GM12878 (cell line): Measurements from ENCODE around the gene ZNF768. TPM values are rescaled to one million over a fixed set of nuclear protein-coding genes. Genes with fewer than 3 reads are reported as not detected.

Experiments
- ATAC-seq: fragments of 200-7000 bp; cut with Tn5 transposase; 3 replicates; pipeline ENCODE4 v1.9.1; 2020; ENCODE audit warnings: mild to moderate bottlenecking, moderate library complexity
- BruUV-seq: library from RNA; stranded (reverse); fragments of 400-500 nt; replicated peaks from 2 replicates; lab custom pipeline; 2021; lab: Mats Ljungman, UMichigan
- CTCF ChIA-PET: fragments of 300-600 bp; sonication (Branson Sonifier 250); formaldehyde crosslinking; extraction: SDS; loops from one replicate; lab custom pipeline; 2021; ENCODE audit warnings: inconsistent platforms; lab: Yijun Ruan, JAX
- POLR2A ChIA-PET: fragments of 350-600 bp; formaldehyde crosslinking; extraction: SDS; loops from one replicate; lab custom pipeline; 2021; ENCODE audit warnings: inconsistent platforms; lab: Charles Lee
- RAD21 ChIA-PET: fragments of 300-600 bp; sonication (Branson Sonifier 250); formaldehyde crosslinking; loops from one replicate; lab custom pipeline; 2023; ENCODE audit warnings: antibody characterized with exemption; ENCODE audit not compliant: unreplicated experiment; lab: Charles Lee
- SMC1A ChIA-PET: fragments of 300-600 bp; sonication (Branson Sonifier 250); formaldehyde crosslinking; loops from one replicate; lab custom pipeline; 2023; ENCODE audit not compliant: unreplicated experiment, uncharacterized antibody; lab: Charles Lee
- DNase-seq: peaks from one replicate; pipeline ENCODE4 v3.0.0-alpha.2; 2011; ENCODE audit warnings: low read depth, low spot score
- FAIRE-seq: peaks from 3 replicates; lab custom pipeline; 2011; peaks lifted over from hg19 to GRCh38; lab: Jason Lieb, UNC
- H2AFZ ChIP-seq: 2 replicates; pipeline ENCODE4 v1.6.0; 2011; ENCODE audit warnings: low read depth, low read length, control low read depth; ENCODE audit not compliant: control insufficient read depth
- H3K27ac ChIP-seq: 2 replicates; pipeline ENCODE4 v1.5.1; 2011; ENCODE audit warnings: control low read depth; ENCODE audit not compliant: control insufficient read depth, insufficient read depth
- H3K27me3 ChIP-seq, 2 experiments: replicated peaks in 1 of 2; 2 replicates each; pipeline versions ENCODE4 v1.6.0 to v1.6.1; 2011; ENCODE audit warnings: low read length in 1 of 2; ENCODE audit not compliant: control insufficient read depth in 2 of 2, insufficient read depth in 2 of 2
- H3K36me3 ChIP-seq, 2 experiments: 2 replicates each; pipeline ENCODE4 v1.5.1; 2011; ENCODE audit warnings: low read length in 1 of 2; ENCODE audit not compliant: control insufficient read depth in 2 of 2, insufficient read depth in 2 of 2
- H3K4me1 ChIP-seq: 2 replicates; pipeline ENCODE4 v1.6.1; 2011; ENCODE audit warnings: mild to moderate bottlenecking, low read length, moderate library complexity, mixed read lengths; ENCODE audit not compliant: control insufficient read depth, insufficient read depth
- H3K4me2 ChIP-seq: 2 replicates; pipeline ENCODE4 v1.6.0; 2011; ENCODE audit warnings: control low read depth; ENCODE audit not compliant: control insufficient read depth, insufficient read depth
- H3K4me3 ChIP-seq: fragments of 200-600 bp; sonication (generic); 2 replicates; pipeline ENCODE4 v1.5.1; 2016
- H3K79me2 ChIP-seq: 2 replicates; pipeline ENCODE4 v1.6.0; 2011; ENCODE audit warnings: low read length; ENCODE audit not compliant: control insufficient read depth, insufficient read depth
- H3K9ac ChIP-seq: 2 replicates; pipeline ENCODE4 v1.8.0; 2011; ENCODE audit warnings: low read length, control low read depth, mixed read lengths; ENCODE audit not compliant: control insufficient read depth, insufficient read depth
- H3K9me3 ChIP-seq: replicated peaks from 3 replicates; pipeline ENCODE4 v1.5.1; 2011; ENCODE audit warnings: mild to moderate bottlenecking, low read length; ENCODE audit not compliant: control insufficient read depth, insufficient read depth
- H4K20me1 ChIP-seq: 2 replicates; pipeline ENCODE4 v1.6.0; 2011; ENCODE audit not compliant: control insufficient read depth, insufficient read depth
- FOXK2 ChIP-seq: fragments of 450-650 bp; IDR thresholded peaks from 2 replicates; pipeline ENCODE4 v1.6.1; 2017; ENCODE audit warnings: mild to moderate bottlenecking, moderate library complexity
- GABPA ChIP-seq: IDR thresholded peaks from 2 replicates; pipeline ENCODE4 v1.6.1; 2014; ENCODE audit warnings: antibody characterized with exemption, low read depth, mild to moderate bottlenecking, inconsistent platforms
- MYB ChIP-seq: fragments of 150-350 bp; IDR thresholded peaks from 2 replicates; pipeline ENCODE4 v1.6.1; 2014; ENCODE audit warnings: mild to moderate bottlenecking, low read depth, low read length, borderline replicate concordance
- NBN ChIP-seq: fragments of 450-650 bp; IDR thresholded peaks from 2 replicates; pipeline ENCODE4 v1.6.1; 2016
- PAX8 ChIP-seq: fragments of 450-650 bp; IDR thresholded peaks from 2 replicates; pipeline ENCODE4 v1.6.1; 2017; ENCODE audit warnings: mild to moderate bottlenecking, moderate library complexity
- RAD51 ChIP-seq: fragments of 450-650 bp; IDR thresholded peaks from 2 replicates; pipeline ENCODE4 v1.6.1; 2016; ENCODE audit warnings: moderate library complexity, mild to moderate bottlenecking, inconsistent platforms
- RUNX3 ChIP-seq: IDR thresholded peaks from 2 replicates; pipeline ENCODE4 v1.6.1; 2012; ENCODE audit warnings: low read length, inconsistent platforms
- STAT3 ChIP-seq: IDR thresholded peaks from 2 replicates; pipeline ENCODE4 v1.6.1; 2011; ENCODE audit warnings: low read depth, low read length, improper control_type of control experiment
- TAF1 ChIP-seq: IDR thresholded peaks from 2 replicates; pipeline ENCODE4 v1.6.1; 2011; ENCODE audit warnings: mild to moderate bottlenecking, low read depth, low read length, borderline replicate concordance
- TCF3 ChIP-seq: IDR thresholded peaks from 2 replicates; pipeline ENCODE4 v1.6.1; 2012; ENCODE audit warnings: low read depth, mild to moderate bottlenecking, low read length, borderline replicate concordance; ENCODE audit not compliant: insufficient read depth
- TCF7 ChIP-seq: IDR thresholded peaks from 2 replicates; pipeline ENCODE4 v1.6.1; 2014; ENCODE audit warnings: antibody characterized with exemption, borderline replicate concordance
- ZNF24 ChIP-seq: fragments of 450-650 bp; IDR thresholded peaks from 2 replicates; pipeline ENCODE4 v1.6.1; 2017; ENCODE audit warnings: antibody characterized with exemption, mild to moderate bottlenecking
- ZSCAN29 ChIP-seq: fragments of 450-650 bp; IDR thresholded peaks from 2 replicates; pipeline ENCODE4 v1.6.1; 2017; ENCODE audit warnings: mild to moderate bottlenecking, moderate library complexity
- WGBS: methylation state at CpG from one replicate; pipeline ENCODE4 v1.1.6; 2016; ENCODE audit warnings: low lambda C conversion rate; ENCODE audit not compliant: insufficient replicate concordance, insufficient coverage; ENCODE audit errors: missing lambda C conversion rate; 5-methylcytosine and 5-hydroxymethylcytosine counted together
- in situ Hi-C: fragments of 300-500 bp; cut with MboI; formaldehyde crosslinking; loops from 9 replicates; pipeline ENCODE4 v1.14.3; 2018; ENCODE audit warnings: mixed read lengths
- intact Hi-C: fragments of 100-400 bp; cut with micrococcal nuclease; formaldehyde crosslinking; loops from one replicate; pipeline ENCODE4 v1.14.2; 2022; ENCODE audit not compliant: unreplicated experiment
- polyA plus RNA-seq, 11 experiments: library from polyadenylated mRNA; depleted of rRNA in 4 of 11; unstranded in 6 of 11; stranded (reverse) in 5 of 11; fragments of >200 nt; fragmentation: Nextera tagmentation in 4 of 11; fragmentation: Illumina TruSeq in 1 of 11; extraction: Ambion mirVana in 4 of 11; extraction: Trizol in 1 of 11; gene quantifications; 1 replicate in 1 of 11; 2 replicates in 10 of 11; pipeline versions ENCODE4 v1.2.1 to v1.2.3, GENCODE V29; 2011 to 2016; ENCODE audit warnings: inconsistent platforms in 2 of 11, missing spikeins in 2 of 11, low read depth in 1 of 11
- total RNA-seq, 4 experiments: library from RNA; depleted of rRNA in 3 of 4; stranded (reverse); fragments of >200 nt in 3 of 4; fragmentation: Illumina TruSeq in 1 of 4; extraction: Trizol in 1 of 4; gene quantifications; 2 replicates each; pipeline versions ENCODE4 v1.2.1 to v1.2.3, GENCODE V29; 2013 to 2021
- TF ChIP-seq, protein P1 (sequence below): IDR thresholded peaks from 2 replicates; pipeline ENCODE4 v1.6.1; 2011; ENCODE audit warnings: low read depth, mild to moderate bottlenecking, low read length, moderate library complexity, borderline replicate concordance; ENCODE audit errors: extremely low read depth
- TF ChIP-seq, protein P2 (sequence below): IDR thresholded peaks from 2 replicates; pipeline ENCODE4 v1.6.1; 2011; ENCODE audit warnings: low read depth, low read length, improper control_type of control experiment, borderline replicate concordance
- TF ChIP-seq, protein P3 (sequence below): fragments of 450-650 bp; IDR thresholded peaks from 2 replicates; pipeline ENCODE4 v1.6.1; 2017; ENCODE audit warnings: low read depth, mild to moderate bottlenecking, moderate library complexity
- TF ChIP-seq, protein P4 (sequence below): fragments of 450-650 bp; formaldehyde crosslinking; IDR thresholded peaks from 2 replicates; pipeline ENCODE4 v1.4.0; 2020; ENCODE audit warnings: mild to moderate bottlenecking, moderate library complexity

The ZNF768 gene
- total and polyA plus RNA-seq, 10 of the 15 experiments (the other 5 are each of a cell fraction or from before 2014, with no cell fraction given), result 0.05 to 23.1 (median 9.1) TPM

DNA sequence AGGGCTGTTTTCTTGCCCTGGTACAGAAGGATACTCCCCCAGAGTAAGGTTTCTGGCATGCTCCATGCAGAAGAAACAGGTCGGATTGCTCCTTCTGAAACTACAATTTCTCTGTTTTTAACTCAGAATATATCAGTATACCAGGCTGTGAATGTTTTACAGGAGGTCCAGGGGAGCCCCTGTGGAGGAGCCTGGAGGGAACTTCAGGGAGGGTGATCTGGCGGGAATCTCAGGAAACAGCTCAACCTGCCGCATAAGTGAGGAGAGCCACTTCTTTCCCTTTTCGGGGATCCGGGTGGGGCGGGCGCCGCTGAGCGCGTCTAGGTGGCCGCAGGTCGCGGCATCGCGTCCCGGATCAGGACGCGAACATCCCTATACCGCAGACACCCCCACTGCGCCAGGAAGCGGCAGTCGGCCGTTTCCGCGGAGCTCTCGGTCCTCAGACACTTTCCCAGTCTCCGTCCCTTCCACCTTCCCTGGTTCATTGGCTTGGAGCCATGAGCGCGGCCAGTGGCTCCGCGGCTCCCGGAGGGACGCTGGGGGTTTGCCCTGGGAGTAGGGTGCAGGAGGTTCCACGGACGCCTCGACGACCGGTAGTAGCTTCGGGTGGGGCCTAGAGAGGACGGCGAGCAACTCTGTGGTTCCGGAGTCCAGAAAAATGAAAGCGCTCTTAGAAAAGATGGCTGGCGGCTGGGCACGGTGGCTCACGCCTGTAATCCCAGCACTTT is 34.9 kb upstream of the ZNF768 start:
- H3K79me2 ChIP-seq, result peaks cover 9% of the 10 kb centered on the region
- POLR2A ChIA-PET, result interaction anchor here (0.7 to 5.9 kb wide), 7 partner anchors 10 to 131 kb away, joined by 3 to 109 read pairs (median 5); partner anchors contain the start of genes DCTPP1, ZNF688, ZNF689 and ZNF747
- BruUV-seq, result no TSS peak
- no peaks in the 10 kb centered on the region for H3K9me3 ChIP-seq
- intact Hi-C loops, result no loop called here
- H3K27ac ChIP-seq, result peak overlapping the region; percentile 78
- in situ Hi-C loops, result no loop called here
- H3K4me3 ChIP-seq, result peak overlapping the region; percentile 66; the same call in 1 of the 2 replicates
- no peak for FAIRE-seq
- 85% methylated on average over 45 of the region's 46 CpGs for WGBS
- H2AFZ ChIP-seq, result peak overlapping the region; percentile 94
- H3K9ac ChIP-seq, result peak overlapping the region; percentile 74
- no peaks in the 10 kb centered on the region for H4K20me1 ChIP-seq
- RAD21 ChIA-PET, result interaction anchor here (0.8 to 2.3 kb wide), 7 partner anchors 10 to 151 kb away, joined by 3 to 10 read pairs (median 3); partner anchors contain the start of genes ZNF747 and ZNF785
- H3K27me3 ChIP-seq, result no peaks in the 10 kb centered on the region
- H3K36me3 ChIP-seq, result no peaks in the 10 kb centered on the region; a peak in 1 of 4 replicates
- no peaks in the 10 kb centered on the region for H3K4me1 ChIP-seq
- no peak for DNase-seq
- SMC1A ChIA-PET, result interaction anchor here (0.7 to 1.0 kb wide), 5 partner anchors 9 to 34 kb away, joined by 3 to 4 read pairs (median 3); partner anchors contain the start of gene ZNF747
- H3K4me2 ChIP-seq, result peak overlapping the region; percentile 64
- CTCF ChIA-PET, result interaction anchor here (0.9 to 3.1 kb wide), 7 partner anchors 10 to 152 kb away, joined by 3 to 12 read pairs (median 5); partner anchors contain the start of genes DCTPP1, ZNF688, ZNF689 and ZNF747
- ATAC-seq, result peak; percentile 13
- TF ChIP-seq TCF3, result no peak
- TF ChIP-seq NBN, result peak; percentile 60
- TF ChIP-seq GABPA, result peak; percentile 70; the same call in 1 of the 2 replicates
- TF ChIP-seq RAD51, result no peak
- peak; percentile 59; the same call in 1 of the 2 replicates for TF ChIP-seq TAF1
- 0 out of 2 replicates have a peak, but pooled peaks have one; percentile 36 for TF ChIP-seq RUNX3
- TF ChIP-seq, protein P1, sequence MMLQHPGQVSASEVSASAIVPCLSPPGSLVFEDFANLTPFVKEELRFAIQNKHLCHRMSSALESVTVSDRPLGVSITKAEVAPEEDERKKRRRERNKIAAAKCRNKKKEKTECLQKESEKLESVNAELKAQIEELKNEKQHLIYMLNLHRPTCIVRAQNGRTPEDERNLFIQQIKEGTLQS, result no peak
- no peak for TF ChIP-seq STAT3
- no peak for TF ChIP-seq ZSCAN29
- no peak for TF ChIP-seq TCF7
- peak; percentile 52; the same call in 1 of the 2 replicates for TF ChIP-seq ZNF24
- TF ChIP-seq PAX8, result no peak
- no peak for TF ChIP-seq FOXK2
- TF ChIP-seq, protein P2, sequence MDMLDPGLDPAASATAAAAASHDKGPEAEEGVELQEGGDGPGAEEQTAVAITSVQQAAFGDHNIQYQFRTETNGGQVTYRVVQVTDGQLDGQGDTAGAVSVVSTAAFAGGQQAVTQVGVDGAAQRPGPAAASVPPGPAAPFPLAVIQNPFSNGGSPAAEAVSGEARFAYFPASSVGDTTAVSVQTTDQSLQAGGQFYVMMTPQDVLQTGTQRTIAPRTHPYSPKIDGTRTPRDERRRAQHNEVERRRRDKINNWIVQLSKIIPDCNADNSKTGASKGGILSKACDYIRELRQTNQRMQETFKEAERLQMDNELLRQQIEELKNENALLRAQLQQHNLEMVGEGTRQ, result no peak
- TF ChIP-seq, protein P3, sequence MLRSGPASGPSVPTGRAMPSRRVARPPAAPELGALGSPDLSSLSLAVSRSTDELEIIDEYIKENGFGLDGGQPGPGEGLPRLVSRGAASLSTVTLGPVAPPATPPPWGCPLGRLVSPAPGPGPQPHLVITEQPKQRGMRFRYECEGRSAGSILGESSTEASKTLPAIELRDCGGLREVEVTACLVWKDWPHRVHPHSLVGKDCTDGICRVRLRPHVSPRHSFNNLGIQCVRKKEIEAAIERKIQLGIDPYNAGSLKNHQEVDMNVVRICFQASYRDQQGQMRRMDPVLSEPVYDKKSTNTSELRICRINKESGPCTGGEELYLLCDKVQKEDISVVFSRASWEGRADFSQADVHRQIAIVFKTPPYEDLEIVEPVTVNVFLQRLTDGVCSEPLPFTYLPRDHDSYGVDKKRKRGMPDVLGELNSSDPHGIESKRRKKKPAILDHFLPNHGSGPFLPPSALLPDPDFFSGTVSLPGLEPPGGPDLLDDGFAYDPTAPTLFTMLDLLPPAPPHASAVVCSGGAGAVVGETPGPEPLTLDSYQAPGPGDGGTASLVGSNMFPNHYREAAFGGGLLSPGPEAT, result peak; percentile 44; the same call in 1 of the 2 replicates
- no peak for TF ChIP-seq MYB
- TF ChIP-seq, protein P4, sequence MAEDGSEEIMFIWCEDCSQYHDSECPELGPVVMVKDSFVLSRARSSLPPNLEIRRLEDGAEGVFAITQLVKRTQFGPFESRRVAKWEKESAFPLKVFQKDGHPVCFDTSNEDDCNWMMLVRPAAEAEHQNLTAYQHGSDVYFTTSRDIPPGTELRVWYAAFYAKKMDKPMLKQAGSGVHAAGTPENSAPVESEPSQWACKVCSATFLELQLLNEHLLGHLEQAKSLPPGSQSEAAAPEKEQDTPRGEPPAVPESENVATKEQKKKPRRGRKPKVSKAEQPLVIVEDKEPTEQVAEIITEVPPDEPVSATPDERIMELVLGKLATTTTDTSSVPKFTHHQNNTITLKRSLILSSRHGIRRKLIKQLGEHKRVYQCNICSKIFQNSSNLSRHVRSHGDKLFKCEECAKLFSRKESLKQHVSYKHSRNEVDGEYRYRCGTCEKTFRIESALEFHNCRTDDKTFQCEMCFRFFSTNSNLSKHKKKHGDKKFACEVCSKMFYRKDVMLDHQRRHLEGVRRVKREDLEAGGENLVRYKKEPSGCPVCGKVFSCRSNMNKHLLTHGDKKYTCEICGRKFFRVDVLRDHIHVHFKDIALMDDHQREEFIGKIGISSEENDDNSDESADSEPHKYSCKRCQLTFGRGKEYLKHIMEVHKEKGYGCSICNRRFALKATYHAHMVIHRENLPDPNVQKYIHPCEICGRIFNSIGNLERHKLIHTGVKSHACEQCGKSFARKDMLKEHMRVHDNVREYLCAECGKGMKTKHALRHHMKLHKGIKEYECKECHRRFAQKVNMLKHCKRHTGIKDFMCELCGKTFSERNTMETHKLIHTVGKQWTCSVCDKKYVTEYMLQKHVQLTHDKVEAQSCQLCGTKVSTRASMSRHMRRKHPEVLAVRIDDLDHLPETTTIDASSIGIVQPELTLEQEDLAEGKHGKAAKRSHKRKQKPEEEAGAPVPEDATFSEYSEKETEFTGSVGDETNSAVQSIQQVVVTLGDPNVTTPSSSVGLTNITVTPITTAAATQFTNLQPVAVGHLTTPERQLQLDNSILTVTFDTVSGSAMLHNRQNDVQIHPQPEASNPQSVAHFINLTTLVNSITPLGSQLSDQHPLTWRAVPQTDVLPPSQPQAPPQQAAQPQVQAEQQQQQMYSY (CRISPR knock-in tag), result no peak
